Mesendoderm (in vitro differentiated cells): ENCODE results near the gene KCNN2.

Experiments used
- DNase-seq: peaks from one replicate; pipeline ENCODE4 v3.0.0; 2013
- H2AK5ac ChIP-seq: 2 replicates; pipeline ENCODE4 v1.6.1; 2013; ENCODE audit warnings: low read length, inconsistent platforms
- H2BK120ac ChIP-seq: 2 replicates; pipeline ENCODE4 v1.6.1; 2013; ENCODE audit warnings: low read depth, mild to moderate bottlenecking, low read length, moderate library complexity, mixed read lengths
- H2BK15ac ChIP-seq: replicated peaks from 2 replicates; pipeline ENCODE4 v1.6.1; 2013; ENCODE audit warnings: low read depth, mild to moderate bottlenecking, moderate library complexity
- H2BK5ac ChIP-seq: 2 replicates; pipeline ENCODE4 v1.6.1; 2013; ENCODE audit warnings: low read length, inconsistent platforms
- H3K18ac ChIP-seq: 2 replicates; pipeline ENCODE4 v1.6.1; 2013; ENCODE audit warnings: mild to moderate bottlenecking, low read length, mixed read lengths
- H3K23ac ChIP-seq: one replicate; pipeline ENCODE4 v1.6.1; 2013; ENCODE audit warnings: low read length
- H3K27ac ChIP-seq: 2 replicates; pipeline ENCODE4 v1.5.1; 2013; ENCODE audit warnings: low read depth, mild to moderate bottlenecking, inconsistent platforms, low read length, moderate library complexity
- H3K27me3 ChIP-seq: 2 replicates; pipeline ENCODE4 v1.6.1; 2013; ENCODE audit warnings: low read length, control low read depth, mild to moderate bottlenecking, inconsistent platforms; ENCODE audit not compliant: insufficient read depth, poor library complexity
- H3K36me3 ChIP-seq: 2 replicates; pipeline ENCODE4 v1.6.1; 2013; ENCODE audit warnings: low read length, inconsistent platforms; ENCODE audit not compliant: control insufficient read depth, insufficient read depth
- H3K4ac ChIP-seq: one replicate; pipeline ENCODE4 v1.6.1; 2013; ENCODE audit warnings: low read depth, mild to moderate bottlenecking, low read length, moderate library complexity
- H3K4me1 ChIP-seq: 2 replicates; pipeline ENCODE4 v1.6.1; 2013; ENCODE audit warnings: low read depth, low read length, inconsistent platforms; ENCODE audit not compliant: control insufficient read depth
- H3K4me2 ChIP-seq: 2 replicates; pipeline ENCODE4 v1.6.1; 2013; ENCODE audit warnings: low read length
- H3K4me3 ChIP-seq: 2 replicates; pipeline ENCODE4 v1.5.1; 2013; ENCODE audit warnings: mild to moderate bottlenecking, low read length
- H3K56ac ChIP-seq: one replicate; pipeline ENCODE4 v1.6.1; 2013; ENCODE audit warnings: low read length
- H3K79me1 ChIP-seq: 2 replicates; pipeline ENCODE4 v1.6.1; 2013; ENCODE audit warnings: low read length, inconsistent platforms
- H3K79me2 ChIP-seq: 2 replicates; pipeline ENCODE4 v1.6.1; 2013; ENCODE audit warnings: mild to moderate bottlenecking, low read length; ENCODE audit not compliant: control insufficient read depth, insufficient read depth
- H3K9ac ChIP-seq: 2 replicates; pipeline ENCODE4 v1.6.1; 2013; ENCODE audit warnings: low read length, inconsistent platforms
- H4K5ac ChIP-seq: one replicate; pipeline ENCODE4 v1.6.1; 2013; ENCODE audit warnings: low read length
- H4K8ac ChIP-seq: one replicate; pipeline ENCODE4 v1.6.1; 2013; ENCODE audit warnings: low read depth, mild to moderate bottlenecking, control low read depth, low read length, moderate library complexity
- WGBS: extraction: QIAGEN DNeasy Blood & Tissue Kit; methylation state at CpG from one replicate; pipeline ENCODE4 v1.1.7; 2013; ENCODE audit warnings: low lambda C conversion rate, missing lambda C conversion rate; ENCODE audit not compliant: insufficient coverage; ENCODE audit errors: extremely low coverage; 5-methylcytosine and 5-hydroxymethylcytosine counted together

KCNN2 gene

DNA sequence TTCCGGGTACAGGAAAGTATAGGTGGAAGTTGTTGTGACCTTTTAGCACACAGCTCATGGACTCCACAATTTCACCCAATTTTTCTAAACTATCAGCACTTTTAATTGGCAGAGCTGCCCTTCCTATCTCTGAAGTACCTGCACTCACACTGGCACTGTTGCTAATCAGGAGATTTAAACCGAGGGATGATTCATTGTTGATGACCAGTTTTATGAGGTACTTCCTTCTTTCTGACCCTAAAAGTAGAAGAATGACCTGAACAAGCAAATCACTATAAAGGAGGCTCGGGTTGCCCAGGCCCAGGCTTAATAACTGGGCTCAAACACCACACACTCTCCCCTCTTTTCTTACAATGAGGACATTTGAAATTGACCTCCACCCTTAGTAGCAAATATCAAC lies 105.9 kb downstream of the KCNN2 start:
- Histone ChIP-seq H2BK5ac (no peak overlapping the region), H3K56ac (no peak overlapping the region), H3K36me3 (no peaks in the 10 kb centered on the region), H3K4ac (no peak overlapping the region), H3K18ac (no peak overlapping the region), H3K4me2 (no peak overlapping the region), H3K79me2 (no peaks in the 10 kb centered on the region), H2BK120ac (no peak overlapping the region), H2BK15ac (no peak overlapping the region), H2AK5ac (no peak overlapping the region), H3K9ac (no peak overlapping the region), H4K5ac (no peak overlapping the region), H3K4me1 (no peaks in the 10 kb centered on the region), H4K8ac (no peak overlapping the region), H3K23ac (no peak overlapping the region), H3K79me1 (no peaks in the 10 kb centered on the region), H3K4me3 (no peak overlapping the region), H3K27me3 (no peaks in the 10 kb centered on the region), H3K27ac (no peak overlapping the region)
- DNase-seq: no peak
- WGBS: no CpG with 5 or more reads among the region's 3 CpGs

GRCh38 chr5:114469372-114469771 lies 107.5 kb downstream of the KCNN2 start:
- Histone ChIP-seq H2BK15ac (no peak overlapping the region), H3K27me3 (no peaks in the 10 kb centered on the region), H3K18ac (no peak overlapping the region), H2AK5ac (no peak overlapping the region), H2BK120ac (no peak overlapping the region), H2BK5ac (no peak overlapping the region), H3K79me1 (no peaks in the 10 kb centered on the region), H3K56ac (no peak overlapping the region), H3K4me2 (no peak overlapping the region), H3K4me1 (no peaks in the 10 kb centered on the region), H4K5ac (no peak overlapping the region), H3K9ac (no peak overlapping the region), H3K4ac (no peak overlapping the region), H3K27ac (no peak overlapping the region), H3K79me2 (no peaks in the 10 kb centered on the region), H3K4me3 (no peak overlapping the region), H3K23ac (no peak overlapping the region), H4K8ac (no peak overlapping the region), H3K36me3 (no peaks in the 10 kb centered on the region)
- no CpG with 5 or more reads among the region's 4 CpGs for WGBS
- no peak for DNase-seq

- Histone ChIP-seq H3K79me1 (no peaks in the 10 kb centered on the region), H2BK15ac (no peak overlapping the region), H3K4ac (no peak overlapping the region), H3K18ac (no peak overlapping the region), H2AK5ac (no peak overlapping the region), H2BK120ac (no peak overlapping the region), H3K4me1 (no peaks in the 10 kb centered on the region), H3K9ac (no peak overlapping the region), H3K4me2 (no peak overlapping the region), H3K27me3 (no peaks in the 10 kb centered on the region), H2BK5ac (no peak overlapping the region), H3K56ac (no peak overlapping the region), H3K27ac (no peak overlapping the region), H3K36me3 (no peaks in the 10 kb centered on the region), H4K5ac (no peak overlapping the region), H4K8ac (no peak overlapping the region), H3K23ac (no peak overlapping the region), H3K4me3 (no peak overlapping the region), H3K79me2 (no peaks in the 10 kb centered on the region)
- WGBS: no CpG with 5 or more reads among the region's 2 CpGs
- DNase-seq: no peak
Observed at GRCh38 chr5:114471529-114471928, 109.7 kb downstream of the KCNN2 start.

DNA sequence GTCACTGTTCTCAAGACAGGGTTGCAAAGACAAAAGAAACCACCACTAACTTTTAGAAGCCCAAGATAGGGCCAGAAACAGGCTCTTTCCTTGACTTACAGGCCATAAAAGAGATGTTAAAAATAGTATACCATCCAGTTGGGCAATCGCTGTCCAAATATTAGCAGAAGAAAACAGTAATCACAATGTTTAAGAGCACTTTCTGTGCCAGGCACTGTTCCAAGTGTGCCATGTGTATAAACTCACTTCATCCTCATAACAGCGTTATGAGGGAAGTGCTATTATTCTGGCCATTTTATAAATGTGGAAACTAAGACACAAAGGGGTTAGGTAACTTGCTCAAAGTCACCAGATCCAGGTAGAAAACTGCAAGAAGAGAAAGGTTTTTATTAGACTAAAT lies 111.7 kb downstream of the KCNN2 start:
- Histone ChIP-seq H3K4me2 (no peak overlapping the region), H3K56ac (no peak overlapping the region), H3K79me1 (no peaks in the 10 kb centered on the region), H2BK120ac (no peak overlapping the region), H3K18ac (no peak overlapping the region), H3K36me3 (no peaks in the 10 kb centered on the region), H4K5ac (no peak overlapping the region), H2BK5ac (no peak overlapping the region), H3K79me2 (no peaks in the 10 kb centered on the region), H2BK15ac (no peak overlapping the region), H3K9ac (no peak overlapping the region), H3K27ac (no peak overlapping the region), H3K27me3 (no peaks in the 10 kb centered on the region), H3K4me3 (no peak overlapping the region), H3K4ac (no peak overlapping the region), H4K8ac (no peak overlapping the region), H3K4me1 (no peaks in the 10 kb centered on the region), H3K23ac (no peak overlapping the region), H2AK5ac (no peak overlapping the region)
- no peak for DNase-seq
- no CpG with 5 or more reads among the region's 2 CpGs for WGBS

DNA sequence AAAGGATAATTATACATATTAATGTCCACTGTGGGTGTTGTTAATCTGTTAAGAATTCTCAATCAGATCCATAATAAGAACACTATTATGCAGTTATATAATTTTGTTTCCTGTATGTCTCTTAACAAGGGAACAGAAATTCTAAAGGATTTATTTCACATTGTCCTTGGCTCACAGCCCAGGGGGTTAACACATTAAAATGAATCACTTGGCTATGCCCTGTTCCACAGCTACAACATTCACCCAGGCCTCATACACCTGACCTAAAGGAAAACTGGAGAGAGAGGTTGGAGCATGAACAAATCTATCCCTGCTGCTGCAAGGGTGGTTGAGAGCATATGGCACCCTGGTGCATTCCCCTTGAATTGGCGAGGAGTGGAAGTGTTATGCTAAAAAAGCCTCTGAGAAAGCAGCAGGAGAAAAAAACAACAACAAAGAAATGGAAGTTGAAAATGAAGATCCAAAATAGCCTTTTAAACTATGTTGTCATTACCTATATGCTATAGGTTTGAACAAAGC lies 116.0 kb downstream of the KCNN2 start:
- H4K5ac ChIP-seq: no peak overlapping the region
- DNase-seq: no peak
- no CpG with 5 or more reads among the region's 1 CpG for WGBS

GRCh38 chr5:114500756-114501155 lies 138.9 kb downstream of the KCNN2 start:
- Histone ChIP-seq H3K27me3 (no peaks in the 10 kb centered on the region), H3K4me1 (no peaks in the 10 kb centered on the region), H4K5ac (no peak overlapping the region), H3K9ac (no peak overlapping the region), H3K27ac (no peak overlapping the region), H3K4ac (no peak overlapping the region), H3K4me3 (no peak overlapping the region), H3K79me2 (no peaks in the 10 kb centered on the region), H4K8ac (no peak overlapping the region), H3K56ac (no peak overlapping the region), H2BK120ac (no peak overlapping the region), H3K79me1 (no peaks in the 10 kb centered on the region), H3K23ac (no peak overlapping the region), H2BK15ac (no peak overlapping the region), H3K18ac (no peak overlapping the region), H2AK5ac (no peak overlapping the region), H3K4me2 (no peak overlapping the region), H3K36me3 (no peaks in the 10 kb centered on the region), H2BK5ac (no peak overlapping the region)
- no peak for DNase-seq
- WGBS: no CpG with 5 or more reads among the region's 4 CpGs

More for the DNA sequence above, 116.0 kb downstream of the KCNN2 start:
- Histone ChIP-seq H3K79me1 (no peaks in the 10 kb centered on the region), H2BK120ac (no peak overlapping the region), H3K4me1 (no peaks in the 10 kb centered on the region), H2AK5ac (no peak overlapping the region), H3K4me3 (no peak overlapping the region), H2BK5ac (no peak overlapping the region), H3K4ac (no peak overlapping the region), H2BK15ac (no peak overlapping the region), H4K8ac (no peak overlapping the region), H3K18ac (no peak overlapping the region), H3K23ac (no peak overlapping the region), H3K79me2 (no peaks in the 10 kb centered on the region), H3K9ac (no peak overlapping the region), H3K36me3 (no peaks in the 10 kb centered on the region), H3K4me2 (no peak overlapping the region), H3K27me3 (no peaks in the 10 kb centered on the region), H3K27ac (no peak overlapping the region), H3K56ac (no peak overlapping the region)
